Activated CD8-positive, alpha-beta T cell treated with anti-CD3 and anti-CD28 coated beads, Interleukin-2, amount 10 ng/mL, durations not matched to agents 7 days and 5 days (primary cell): Measurements from ENCODE around the gene DCAF8. TPM values are rescaled to one million over a fixed set of nuclear protein-coding genes. Genes with fewer than 3 reads are reported as not detected.
"Not testable (repeated sequence)": the region's sequence is repeated elsewhere in the genome, so short reads cannot be mapped to it uniquely, and the experiment has no call there.

Source experiments
- ATAC-seq: fragments of 150-1000 bp; cut with Tn5 transposase; one replicate; pipeline ENCODE4 v1.10.0; 2021; ENCODE audit warnings: moderate library complexity
- CTCF ChIA-PET: fragments of 350-600 bp; sonication (Branson Sonifier 250); formaldehyde crosslinking; loops from one replicate; lab custom pipeline; 2021; ENCODE audit warnings: antibody characterized with exemption; lab: Charles Lee
- POLR2A ChIA-PET: fragments of 350-600 bp; sonication (Branson Sonifier 250); formaldehyde crosslinking; loops from one replicate; lab custom pipeline; 2021; ENCODE audit warnings: antibody characterized with exemption; lab: Charles Lee
- DNase-seq: peaks from one replicate; pipeline ENCODE4 v3.0.0-alpha.2; 2020
- H3K27ac Mint-ChIP-seq: one replicate; pipeline ENCODE4 v1.8.0; 2021; ENCODE audit warnings: mild to moderate bottlenecking, mixed read lengths
- H3K27me3 Mint-ChIP-seq: one replicate; pipeline ENCODE4 v1.8.0; 2021; ENCODE audit warnings: low read depth, mixed read lengths
- H3K36me3 Mint-ChIP-seq: one replicate; pipeline ENCODE4 v1.8.0; 2021; ENCODE audit warnings: low read depth, mixed read lengths
- H3K4me1 Mint-ChIP-seq: one replicate; pipeline ENCODE4 v1.8.0; 2021; ENCODE audit warnings: low read depth, mixed read lengths
- H3K4me3 Mint-ChIP-seq: one replicate; pipeline ENCODE4 v1.8.0; 2021; ENCODE audit warnings: mild to moderate bottlenecking, mixed read lengths
- H3K9me3 Mint-ChIP-seq: one replicate; pipeline ENCODE4 v1.8.0; 2022; ENCODE audit warnings: mixed read lengths; ENCODE audit not compliant: insufficient read depth
- total RNA-seq, 2 experiments: library from RNA; stranded (reverse); gene quantifications; one replicate each; pipeline ENCODE4 v1.2.3, GENCODE V29; 2021

DCAF8 gene
- total RNA-seq, 2 experiments from 2014 or later = 81.9 to 85.9 TPM

GRCh38 chr1:160287769-160288168, 25.4 kb upstream of the DCAF8 start:
- H3K27me3 Mint-ChIP-seq, DNase-seq, H3K9me3 Mint-ChIP-seq, H3K27ac Mint-ChIP-seq, ATAC-seq, POLR2A ChIA-PET, H3K4me3 Mint-ChIP-seq: not testable (repeated sequence)
- CTCF ChIA-PET = interaction anchor here (0.6 to 1.5 kb wide), 4 partner anchors 95 to 704 kb away, joined by 3 to 7 read pairs (median 4); no protein-coding TSS in a partner anchor
- peaks cover 34% of the 10 kb centered on the region for H3K36me3 Mint-ChIP-seq
- peaks cover 20% of the 10 kb centered on the region for H3K4me1 Mint-ChIP-seq

DNA sequence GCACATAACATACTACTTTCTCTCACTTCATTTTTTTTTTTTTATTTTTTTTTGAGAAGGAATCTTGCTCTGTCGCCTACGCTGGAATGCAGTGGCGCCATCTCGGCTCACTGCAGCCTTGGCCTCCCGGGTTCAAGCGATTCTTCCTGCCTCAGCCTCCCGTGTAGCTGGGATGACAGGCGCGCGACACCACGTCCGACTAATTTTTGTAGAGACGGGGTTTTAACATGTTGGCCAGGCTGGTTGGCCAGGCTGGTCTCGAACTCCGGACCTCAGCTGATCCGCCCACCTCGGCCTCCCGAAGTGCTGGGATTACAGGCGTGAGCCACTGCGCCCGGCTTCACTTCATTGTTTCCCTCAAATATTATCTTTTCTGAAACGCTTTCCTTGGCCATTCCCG, 23.2 kb upstream of the DCAF8 start:
- Mint-ChIP-seq H3K27ac (no peak overlapping the region), H3K4me1 (peaks cover 20% of the 10 kb centered on the region), H3K9me3 (no peaks in the 10 kb centered on the region), H3K4me3 (peak overlapping the region; percentile 96), H3K36me3 (peaks cover 33% of the 10 kb centered on the region), H3K27me3 (no peaks in the 10 kb centered on the region)
- DNase-seq (no peak), ATAC-seq (no peak)
- ChIA-PET POLR2A (interaction anchor here (0.8 to 2.7 kb wide), 8 partner anchors 9 to 184 kb away, joined by 3 to 38 read pairs (median 4); partner anchors contain the start of gene DCAF8), CTCF (interaction anchor here (0.7 to 2.3 kb wide), 6 partner anchors 9 to 333 kb away, joined by 3 to 15 read pairs (median 4); partner anchors contain the start of gene DCAF8)

- Mint-ChIP-seq H3K4me1 (peaks cover 20% of the 10 kb centered on the region), H3K36me3 (peaks cover 32% of the 10 kb centered on the region), H3K9me3 (no peaks in the 10 kb centered on the region), H3K4me3 (peak within 1 kb of the TSS; percentile 96), H3K27ac (peak within 1 kb of the TSS; percentile 92), H3K27me3 (no peaks in the 10 kb centered on the region)
- ChIA-PET POLR2A (interaction anchor here (0.8 to 2.7 kb wide), 11 partner anchors 9 to 184 kb away, joined by 3 to 38 read pairs (median 4); partner anchors contain the start of gene DCAF8), CTCF (interaction anchor here (0.6 to 2.3 kb wide), 12 partner anchors 9 to 334 kb away, joined by 3 to 15 read pairs (median 3); partner anchors contain the start of gene DCAF8)
- ATAC-seq = peak; percentile 100
- peak; percentile 96 for DNase-seq
These were observed 22.5 kb upstream of the DCAF8 start, which contains the start of gene PEX19 for GRCh38 chr1:160284782-160285344. PEX19 (minus strand) TSS chr1:160285133; CDS start chr1:160285124, 9 bp downstream.

DNA sequence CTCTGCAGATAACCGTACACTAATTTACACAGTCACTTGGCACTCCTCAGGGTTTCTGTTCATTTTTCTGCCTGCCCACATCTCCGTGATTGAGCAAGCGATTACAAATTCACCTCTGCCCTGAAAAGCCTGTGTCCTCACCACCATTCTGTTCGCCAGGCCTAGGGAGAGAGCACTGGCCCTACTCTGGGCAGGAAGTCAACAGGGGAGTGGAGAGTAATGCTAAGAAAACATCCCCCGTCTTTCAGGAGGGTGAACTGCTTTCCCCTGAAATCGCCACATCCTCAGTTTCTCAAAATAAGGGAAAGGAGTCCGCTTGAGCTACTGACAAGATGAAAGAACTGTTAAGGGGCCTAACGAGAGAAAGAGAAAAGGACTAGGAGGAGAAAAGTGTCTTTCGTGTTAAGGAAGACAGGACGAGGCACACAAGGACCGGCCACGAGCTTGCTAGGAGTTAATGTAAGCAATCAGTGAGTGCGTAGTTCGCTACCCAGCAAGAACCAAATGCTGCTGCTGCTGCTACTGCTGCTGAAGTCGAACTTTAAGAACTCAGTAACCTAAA, 22.0 kb upstream of the DCAF8 start:
- Mint-ChIP-seq H3K4me3 (peak overlapping the region; percentile 96), H3K9me3 (no peaks in the 10 kb centered on the region), H3K27me3 (no peaks in the 10 kb centered on the region), H3K4me1 (peaks cover 20% of the 10 kb centered on the region), H3K27ac (peak overlapping the region; percentile 92), H3K36me3 (peaks cover 33% of the 10 kb centered on the region)
- no peak for DNase-seq
- ChIA-PET POLR2A (interaction anchor here (0.6 to 2.7 kb wide), 10 partner anchors 8 to 359 kb away, joined by 3 to 38 read pairs (median 4); partner anchors contain the start of gene DCAF8), CTCF (interaction anchor here (0.6 to 2.3 kb wide), 12 partner anchors 8 to 206 kb away, joined by 3 to 15 read pairs (median 4); partner anchors contain the start of gene DCAF8)
- peak; percentile 37 for ATAC-seq

DNA sequence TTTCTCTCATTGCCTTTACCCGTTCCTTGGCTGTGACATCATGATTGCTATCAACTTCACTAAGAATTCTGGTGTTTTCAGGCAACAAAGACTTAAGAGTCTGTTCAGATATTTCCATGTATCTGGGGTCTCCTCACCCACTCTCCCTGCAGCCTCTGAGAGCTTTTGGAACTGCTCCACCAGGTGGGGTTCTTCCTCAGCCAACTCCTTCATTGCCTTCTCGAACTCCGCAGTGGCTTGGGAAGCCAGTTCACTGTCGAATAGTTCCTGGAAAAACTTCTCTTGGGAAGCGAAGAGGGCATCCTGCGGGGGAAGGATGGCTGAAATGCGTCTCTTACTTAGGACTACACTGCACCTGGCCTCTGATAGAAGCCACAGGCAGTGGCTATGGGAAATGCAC, 20.5 kb upstream of the DCAF8 start:
- H3K27me3 Mint-ChIP-seq = no peaks in the 10 kb centered on the region
- H3K4me1 Mint-ChIP-seq = peaks cover 20% of the 10 kb centered on the region

DNA sequence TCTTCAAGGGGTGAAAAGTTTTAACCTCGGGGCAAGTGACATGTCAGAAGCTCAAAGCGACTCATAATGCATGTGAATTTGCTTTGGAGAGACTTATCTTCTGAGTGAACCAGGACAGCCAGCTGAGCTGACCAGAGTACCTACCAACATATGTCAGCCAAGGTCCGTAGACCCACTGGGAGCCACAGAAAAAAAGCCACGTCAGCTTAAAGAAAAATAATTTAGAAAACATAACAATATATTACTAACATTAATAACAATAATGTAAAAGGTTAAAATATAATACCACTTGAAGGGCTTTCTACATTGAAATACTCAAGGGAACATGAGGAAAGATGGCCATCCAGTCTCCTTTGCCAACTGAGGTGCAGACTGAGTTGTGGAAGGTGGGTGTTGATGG, 15.6 kb upstream of the DCAF8 start:
- no peaks in the 10 kb centered on the region for H3K9me3 Mint-ChIP-seq
- no peaks in the 10 kb centered on the region for H3K27me3 Mint-ChIP-seq
- ATAC-seq = no peak
- POLR2A ChIA-PET = no interaction called here
- no peak overlapping the region for H3K4me3 Mint-ChIP-seq
- no peak for DNase-seq
- H3K36me3 Mint-ChIP-seq = peaks cover 44% of the 10 kb centered on the region
- CTCF ChIA-PET = interaction anchor here (0.7 to 2.3 kb wide), 2 partner anchors 13 to 26 kb away, joined by 3 to 18 read pairs; no protein-coding TSS in a partner anchor
- no peak overlapping the region for H3K27ac Mint-ChIP-seq
- no peaks in the 10 kb centered on the region for H3K4me1 Mint-ChIP-seq

More for the DNA sequence above, 20.5 kb upstream of the DCAF8 start:
- DNase-seq = no peak
- ChIA-PET POLR2A (no interaction called here), CTCF (interaction anchor here (2.9 kb wide), 1 partner anchor 9 kb away, joined by 17 read pairs; no protein-coding TSS in a partner anchor)
- no peaks in the 10 kb centered on the region for H3K9me3 Mint-ChIP-seq
- H3K36me3 Mint-ChIP-seq = peaks cover 40% of the 10 kb centered on the region
- H3K4me3 Mint-ChIP-seq = no peak overlapping the region
- no peak for ATAC-seq
- no peak overlapping the region for H3K27ac Mint-ChIP-seq

- H3K36me3 Mint-ChIP-seq = peaks cover 38% of the 10 kb centered on the region
- no peaks in the 10 kb centered on the region for H3K27me3 Mint-ChIP-seq
- ATAC-seq (no peak), DNase-seq (no peak)
- no peaks in the 10 kb centered on the region for H3K9me3 Mint-ChIP-seq
- H3K4me1 Mint-ChIP-seq = no peaks in the 10 kb centered on the region
- ChIA-PET POLR2A (no interaction called here), CTCF (interaction anchor here (2.3 kb wide), 1 partner anchor 14 kb away, joined by 18 read pairs; no protein-coding TSS in a partner anchor)
- no peak overlapping the region for H3K4me3 Mint-ChIP-seq
- H3K27ac Mint-ChIP-seq = no peak overlapping the region
These were observed 15.0 kb upstream of the DCAF8 start for GRCh38 chr1:160277330-160277729.

GRCh38 chr1:160271025-160271424, 8.7 kb upstream of the DCAF8 start:
- Mint-ChIP-seq H3K4me1 (no peaks in the 10 kb centered on the region), H3K27me3 (no peaks in the 10 kb centered on the region), H3K36me3 (no peaks in the 10 kb centered on the region), H3K4me3 (no peak overlapping the region), H3K27ac (no peak overlapping the region), H3K9me3 (no peaks in the 10 kb centered on the region)
- DNase-seq = no peak
- ATAC-seq = no peak
- CTCF ChIA-PET = interaction anchor here (1.7 kb wide), 1 partner anchor 19 kb away, joined by 6 read pairs; no protein-coding TSS in a partner anchor
- POLR2A ChIA-PET = interaction anchor here (1.0 kb wide), 1 partner anchor 9 kb away, joined by 6 read pairs; the partner anchor contains the start of gene DCAF8

DNA sequence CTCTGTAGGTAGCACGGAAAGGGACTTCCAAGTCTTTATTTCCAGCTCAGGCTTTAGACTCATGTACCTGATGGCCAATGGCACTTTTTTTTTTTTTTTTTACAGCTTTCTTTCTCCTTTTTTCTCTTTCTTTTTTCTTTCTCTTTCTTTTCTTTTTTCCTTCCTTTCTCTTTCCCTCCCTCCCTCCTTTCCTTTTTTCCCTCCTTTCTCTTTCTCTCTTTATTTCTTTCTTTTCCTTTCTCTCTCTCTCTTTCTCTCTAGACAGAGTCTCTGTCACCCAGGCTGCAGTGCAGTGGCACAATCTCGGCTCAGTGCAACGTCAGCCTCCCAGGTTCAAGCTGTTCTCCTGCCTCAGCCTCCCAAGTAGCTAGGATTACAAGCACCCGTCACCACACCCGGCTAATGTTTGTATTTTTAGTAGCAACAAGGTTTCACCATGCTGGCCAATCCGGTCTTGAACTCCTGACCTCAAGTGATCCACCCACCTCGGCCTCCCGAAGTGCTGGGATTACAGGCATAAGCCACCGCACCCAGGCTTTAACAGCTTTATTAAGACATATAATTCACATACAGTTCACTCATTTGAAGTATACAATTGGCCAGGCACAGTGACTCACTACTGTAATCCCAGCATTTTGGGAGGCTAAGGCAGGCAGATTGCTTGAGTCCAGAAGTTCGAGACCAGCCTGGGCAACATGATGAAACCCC, 5.1 kb upstream of the DCAF8 start:
- ChIA-PET POLR2A (no interaction called here), CTCF (interaction anchor here (1.0 to 8.4 kb wide), 3 partner anchors 15 to 158 kb away, joined by 3 to 101 read pairs (median 7); no protein-coding TSS in a partner anchor)
- ATAC-seq (no peak), DNase-seq (no peak)
- H3K27ac Mint-ChIP-seq = no peak overlapping the region
- peaks cover 9% of the 10 kb centered on the region for H3K4me1 Mint-ChIP-seq
- no peaks in the 10 kb centered on the region for H3K9me3 Mint-ChIP-seq
- H3K4me3 Mint-ChIP-seq = no peak overlapping the region
- H3K27me3 Mint-ChIP-seq = no peaks in the 10 kb centered on the region
- no peaks in the 10 kb centered on the region for H3K36me3 Mint-ChIP-seq

GRCh38 chr1:160264795-160265307, 2.5 kb upstream of the DCAF8 start:
- no peak overlapping the region for H3K27ac Mint-ChIP-seq
- CTCF ChIA-PET = interaction anchor here (0.7 to 8.4 kb wide), 4 partner anchors 11 to 27 kb away, joined by 3 to 101 read pairs (median 6); no protein-coding TSS in a partner anchor
- ATAC-seq (no peak), DNase-seq (no peak)
- no peak overlapping the region for H3K4me3 Mint-ChIP-seq
- no peaks in the 10 kb centered on the region for H3K9me3 Mint-ChIP-seq
- peaks cover 4% of the 10 kb centered on the region for H3K36me3 Mint-ChIP-seq
- POLR2A ChIA-PET = interaction anchor here (0.5 kb wide), 1 partner anchor 262 kb away, joined by 3 read pairs; no protein-coding TSS in a partner anchor
- H3K27me3 Mint-ChIP-seq = no peaks in the 10 kb centered on the region
- peaks cover 25% of the 10 kb centered on the region for H3K4me1 Mint-ChIP-seq

DNA sequence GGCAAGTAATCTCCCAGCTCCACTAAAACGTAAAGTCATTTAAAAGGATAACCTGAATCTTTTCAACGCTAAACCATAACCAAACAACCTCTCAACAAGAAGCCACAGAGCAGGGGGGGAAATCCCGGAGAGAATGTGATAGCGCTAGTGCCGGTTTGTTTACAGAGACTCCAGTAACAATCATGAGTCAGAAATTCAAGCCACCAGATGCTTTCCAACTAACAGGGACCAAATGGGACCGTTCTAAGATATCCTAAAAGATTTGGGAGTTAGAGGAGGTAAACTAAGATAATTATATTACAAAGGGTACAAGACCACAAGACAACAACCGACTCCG, 825 bp downstream of the DCAF8 start:
- peaks cover 33% of the 10 kb centered on the region for H3K4me1 Mint-ChIP-seq
- peak overlapping the region; percentile 96 for H3K4me3 Mint-ChIP-seq
- no peaks in the 10 kb centered on the region for H3K9me3 Mint-ChIP-seq
- DNase-seq = peak; percentile 75
- H3K27ac Mint-ChIP-seq = peak overlapping the region; percentile 95
- peaks cover 10% of the 10 kb centered on the region for H3K36me3 Mint-ChIP-seq
- ChIA-PET POLR2A (interaction anchor here (0.7 to 3.9 kb wide), 7 partner anchors 7 to 446 kb away, joined by 3 to 38 read pairs (median 5); partner anchors contain the start of gene PEX19), CTCF (interaction anchor here (0.6 to 8.4 kb wide), 9 partner anchors 10 to 215 kb away, joined by 3 to 101 read pairs (median 5); no protein-coding TSS in a partner anchor)
- peak; percentile 48 for ATAC-seq
- H3K27me3 Mint-ChIP-seq = no peaks in the 10 kb centered on the region
